Posterior cingulate gyrus (tissue), 11 donors: Measurements from ENCODE around the gene PARK7.

Experiments
- DNase-seq, 10 donors: peaks; one replicate each; pipeline versions ENCODE4 v3.0.0 to v3.0.0-alpha.2; 2020 to 2021; ENCODE audit warnings: mixed read lengths in 3 of 10
- intact Hi-C: fragments of 100-400 bp; cut with DNase I; formaldehyde crosslinking; loops from one replicate; pipeline ENCODE4 v1.15.1; 2023

PARK7 gene

DNA sequence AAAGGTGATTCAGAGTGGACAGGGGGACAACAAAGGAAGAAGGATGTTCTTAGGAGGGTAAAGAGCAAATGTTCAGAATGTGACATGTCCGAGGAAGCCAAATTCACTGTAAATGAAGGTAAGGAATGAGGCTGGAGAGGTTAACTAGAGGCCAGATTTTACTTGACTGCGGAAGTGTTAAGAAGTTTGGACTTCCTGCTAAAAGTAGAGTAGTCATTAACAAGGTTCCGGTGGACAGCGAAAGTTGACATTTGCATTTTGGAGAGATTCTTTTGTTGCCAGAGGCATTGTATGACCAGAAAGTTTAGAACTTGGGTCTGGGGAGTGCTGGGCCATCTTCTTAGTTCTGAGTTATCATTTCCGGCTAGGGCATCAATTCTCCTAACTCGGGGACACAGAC lies 71.8 kb downstream of the PARK7 start:
- intact Hi-C loops, result no loop called here

More for the DNA sequence above, 71.8 kb downstream of the PARK7 start:
- no peak for DNase-seq
